DND-41 (cell line): ENCODE measurements around the gene NT5C1B.

Experiments used
- CTCF ChIP-seq: IDR thresholded peaks from 2 replicates; pipeline ENCODE4 v1.5.1; 2012; ENCODE audit warnings: borderline replicate concordance, low read length, moderate library complexity, mild to moderate bottlenecking; ENCODE audit not compliant: poor library complexity, severe bottlenecking; ENCODE audit errors: extremely low read depth
- EZH2 ChIP-seq: IDR thresholded peaks from 3 replicates; pipeline ENCODE4 v1.6.1; 2012; ENCODE audit warnings: borderline replicate concordance, low read depth, mild to moderate bottlenecking, moderate library complexity, low read length, inconsistent platforms; ENCODE audit not compliant: severe bottlenecking

DNA sequence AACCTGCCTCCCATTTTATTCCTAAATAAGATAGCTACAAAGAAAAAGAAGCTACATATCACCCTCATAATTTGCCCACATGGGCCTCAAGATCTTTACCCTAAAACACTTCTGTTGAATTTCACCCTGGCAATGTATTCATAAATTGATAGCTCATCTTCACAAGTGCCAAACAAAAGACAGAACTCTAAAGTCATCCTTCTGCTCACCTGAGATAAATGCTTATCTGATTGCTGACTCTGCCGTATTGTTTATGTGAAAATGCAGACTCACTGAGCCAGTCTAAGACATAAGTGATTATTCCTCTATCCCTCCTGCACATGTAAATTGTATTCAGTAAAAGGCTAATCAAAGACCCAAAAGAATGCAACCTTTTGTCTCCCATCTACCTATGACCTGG lies 30.9 kb downstream of the NT5C1B start:
- no peak for TF ChIP-seq EZH2
- no peak for TF ChIP-seq CTCF
